ENCODE data around the gene RABGAP1L.
"Not testable (repeated sequence)": the region's sequence is repeated elsewhere in the genome, so short reads cannot be mapped to it uniquely, and the experiment has no call there.

Gene RABGAP1L

DNA sequence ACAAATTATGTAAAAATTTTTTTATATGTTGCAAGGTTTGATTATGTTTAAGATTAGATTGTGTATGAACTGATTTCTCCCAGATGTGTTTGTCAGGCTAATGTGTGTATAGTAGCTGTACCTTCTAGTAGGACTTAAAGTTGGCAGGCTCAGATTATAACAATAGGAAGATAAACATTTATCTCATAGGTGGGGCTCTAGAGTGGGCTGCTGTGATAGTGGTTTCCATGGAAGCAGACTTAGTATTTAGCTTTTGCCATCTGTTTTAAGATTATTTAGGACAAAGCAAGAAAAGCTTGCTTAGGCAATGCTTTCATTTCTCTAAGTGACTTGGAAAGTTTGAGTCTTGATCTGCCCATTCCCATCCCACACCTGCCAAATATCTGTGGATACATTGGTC is 652.7 kb downstream of the RABGAP1L start:
- no peak for DNase-seq (ENCODE audit: low spot score)

DNA sequence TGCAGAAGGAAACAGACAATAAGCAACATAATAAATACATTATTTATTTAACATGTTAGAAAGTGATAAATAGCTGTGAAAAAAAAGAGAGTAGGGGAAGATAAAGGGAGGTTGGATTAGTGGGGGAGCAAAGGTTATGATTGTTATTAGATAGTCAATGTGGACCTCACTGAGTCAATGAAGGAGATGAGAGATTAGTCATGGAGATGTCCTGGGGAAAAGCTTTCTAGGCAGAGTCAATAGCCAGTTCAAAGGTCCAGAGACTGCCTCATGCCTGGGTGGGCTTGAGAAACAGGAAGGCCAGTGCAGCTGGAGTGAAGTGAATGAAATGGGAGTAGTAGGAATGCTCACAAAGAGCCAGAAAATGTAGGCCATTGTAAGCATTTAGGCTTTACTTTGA is 653.3 kb downstream of the RABGAP1L start:
- DNase-seq (ENCODE audit: low spot score): no peak

DNA sequence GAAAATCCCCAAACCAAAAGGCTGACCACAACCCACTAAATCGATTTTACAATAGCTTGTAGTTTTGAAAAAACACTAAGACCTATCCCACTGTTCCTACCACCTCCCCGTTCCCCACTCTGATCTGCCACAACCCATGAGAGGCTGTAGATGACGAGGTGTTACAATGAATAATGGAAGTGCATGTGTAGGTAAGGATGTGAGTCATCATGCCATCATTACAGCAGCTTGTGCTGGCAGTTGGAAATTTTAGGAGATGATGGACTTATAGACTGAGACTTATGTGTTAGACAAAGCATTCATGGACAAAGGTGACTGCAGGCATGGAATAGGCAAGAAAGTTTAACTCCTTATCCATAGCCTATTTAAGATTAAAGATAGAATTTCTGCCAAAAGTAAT is 655.7 kb downstream of the RABGAP1L start:
- DNase-seq (ENCODE audit: low spot score): peak; percentile 28

DNA sequence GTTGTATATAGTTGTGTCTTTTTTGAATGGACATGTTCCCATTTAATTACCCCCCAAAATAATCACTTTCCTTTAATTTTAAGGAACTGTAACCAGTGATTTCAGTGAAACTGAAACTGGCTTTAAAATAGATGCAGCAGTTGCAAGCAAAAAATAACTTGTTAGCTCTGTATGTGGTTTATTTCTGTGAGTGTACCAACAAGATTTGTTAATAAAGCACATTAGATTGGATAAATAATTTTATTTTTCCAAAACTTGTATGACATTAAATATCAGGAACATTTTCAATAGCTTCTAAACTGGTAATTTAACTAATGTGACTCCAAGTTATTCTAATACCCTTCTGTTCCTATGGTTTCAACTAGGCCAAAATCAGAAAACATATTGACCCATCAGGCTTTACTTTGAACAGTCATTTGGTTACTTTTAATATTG is 656.2 kb downstream of the RABGAP1L start:
- no peak for DNase-seq (ENCODE audit: low spot score)

DNA sequence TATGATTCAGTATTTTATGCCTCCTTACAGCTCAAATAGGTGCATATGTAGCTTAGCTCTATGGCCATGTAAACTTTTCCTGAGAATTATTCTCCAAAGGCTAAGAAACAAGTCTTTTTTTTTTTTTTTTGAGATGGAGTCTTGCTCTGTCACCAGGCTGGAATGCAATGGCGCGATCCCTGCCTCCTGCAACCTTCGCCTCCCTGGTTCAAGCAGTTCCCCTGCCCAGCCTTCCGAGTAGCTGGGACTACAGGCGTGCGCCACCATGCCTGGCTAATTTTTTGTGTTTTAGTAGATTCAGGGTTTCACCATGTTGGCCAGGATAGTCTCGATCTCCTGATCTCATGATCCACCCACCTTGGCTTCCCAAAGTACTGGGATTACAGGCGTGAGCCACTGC is 657.3 kb downstream of the RABGAP1L start:
- DNase-seq (ENCODE audit: low spot score): not testable (repeated sequence)

DNA sequence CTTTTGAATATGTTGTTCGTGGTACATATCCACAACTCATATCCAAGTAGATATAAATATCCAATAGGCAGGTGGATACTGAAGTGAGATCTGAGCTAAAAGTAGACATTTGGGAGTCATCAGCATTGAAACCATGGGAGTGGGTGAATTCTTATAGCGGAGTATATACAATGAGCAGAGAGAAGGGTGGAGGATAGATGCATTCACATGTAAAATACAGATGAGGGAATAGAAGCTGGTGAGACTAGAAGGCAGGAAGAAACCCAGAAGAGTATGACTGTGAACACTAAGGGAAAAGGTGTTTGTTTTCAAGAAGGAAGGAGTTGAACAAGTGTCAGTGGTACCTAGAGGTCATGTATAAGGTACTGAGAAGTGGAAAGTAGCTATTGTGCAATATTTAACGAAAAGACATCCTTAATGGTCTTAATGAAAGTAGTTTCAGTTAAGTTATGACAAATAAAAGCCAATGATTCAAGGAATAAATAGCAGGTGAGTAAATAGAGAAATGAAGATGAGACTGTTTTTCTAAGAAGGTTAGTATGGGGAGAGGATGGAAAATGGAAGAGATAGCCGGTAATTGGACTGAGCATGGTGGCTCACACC is 658.8 kb downstream of the RABGAP1L start:
- DNase-seq (ENCODE audit: low spot score): no peak

DNA sequence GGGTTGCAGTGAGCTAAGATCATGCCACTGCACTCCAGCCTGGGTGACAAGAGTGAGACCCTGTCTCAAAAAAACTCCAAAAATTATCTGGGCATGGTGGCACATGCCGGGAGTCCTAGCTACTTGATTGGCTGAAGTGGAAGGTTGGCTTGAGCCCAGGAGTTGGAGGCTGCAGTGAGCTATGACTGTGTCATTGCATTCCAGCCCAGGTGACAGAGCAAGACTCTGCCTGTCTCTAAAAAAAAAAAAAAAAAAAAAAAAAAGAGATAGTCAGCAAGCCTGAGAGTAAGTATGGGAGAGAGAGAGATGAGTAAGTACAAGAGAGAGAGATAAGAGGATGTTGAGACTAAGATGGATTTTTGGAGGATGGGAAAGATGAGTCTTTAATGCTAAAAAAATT is 659.6 kb downstream of the RABGAP1L start:
- no peak for DNase-seq (ENCODE audit: low spot score)

DNA sequence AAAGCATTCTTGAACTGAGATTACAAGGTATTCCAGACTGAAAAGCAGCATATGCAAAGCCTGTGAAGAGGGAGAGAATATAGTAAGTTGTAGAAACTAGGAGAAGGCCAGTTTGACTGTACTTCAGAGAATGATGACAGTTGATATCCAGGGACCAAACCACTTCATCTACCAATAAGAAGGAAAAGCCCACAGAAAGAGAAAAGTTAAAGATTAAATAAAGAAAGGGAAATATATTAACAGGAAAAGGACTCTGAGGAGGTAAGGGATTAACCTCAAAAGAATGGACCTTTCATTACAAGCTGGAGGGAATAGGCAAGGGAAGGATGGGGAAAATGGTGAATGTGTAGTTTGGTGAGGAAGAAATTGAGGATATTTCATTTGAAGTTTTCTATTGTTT is 660.3 kb downstream of the RABGAP1L start:
- no peak for DNase-seq (ENCODE audit: low spot score)

DNA sequence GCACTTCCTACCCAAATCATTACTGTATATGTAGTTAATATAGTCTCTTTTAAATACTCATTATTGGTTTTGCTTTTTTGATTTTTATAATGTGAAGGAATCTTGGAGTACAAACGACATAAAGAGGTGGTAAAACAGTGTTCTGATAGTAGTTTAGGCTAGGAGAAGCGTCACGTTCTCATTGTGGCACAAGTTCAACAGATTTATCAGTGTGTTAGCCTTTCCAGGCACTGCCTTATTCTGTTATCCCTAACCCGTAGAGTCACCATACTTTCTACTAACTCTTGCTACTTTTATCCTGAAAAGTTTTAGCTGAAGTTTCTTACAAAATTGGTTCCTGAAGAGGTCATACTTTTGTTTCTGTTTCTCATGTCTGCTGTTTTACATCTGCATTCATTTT is 665.8 kb downstream of the RABGAP1L start:
- DNase-seq (ENCODE audit: low spot score): no peak

DNA sequence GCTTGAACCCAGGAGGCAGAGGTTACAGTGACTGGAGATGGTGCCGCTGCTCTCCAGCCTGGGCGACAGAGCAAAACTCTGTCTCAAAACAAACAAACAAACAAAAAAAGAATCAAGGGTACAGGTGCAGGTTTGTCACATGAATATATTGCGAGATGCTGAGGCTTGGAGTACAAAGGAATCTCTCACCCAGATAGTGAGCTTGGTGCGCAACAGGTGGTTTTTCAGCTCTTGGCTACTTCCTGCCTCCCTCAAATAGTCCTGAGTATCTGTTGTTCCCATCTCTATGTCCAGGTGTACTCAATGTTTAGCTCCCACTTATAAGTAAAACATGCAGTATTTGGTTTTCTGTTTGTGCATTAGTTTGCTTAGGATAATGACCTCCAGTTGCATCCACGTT is 666.5 kb downstream of the RABGAP1L start:
- DNase-seq (ENCODE audit: low spot score): no peak

DNA sequence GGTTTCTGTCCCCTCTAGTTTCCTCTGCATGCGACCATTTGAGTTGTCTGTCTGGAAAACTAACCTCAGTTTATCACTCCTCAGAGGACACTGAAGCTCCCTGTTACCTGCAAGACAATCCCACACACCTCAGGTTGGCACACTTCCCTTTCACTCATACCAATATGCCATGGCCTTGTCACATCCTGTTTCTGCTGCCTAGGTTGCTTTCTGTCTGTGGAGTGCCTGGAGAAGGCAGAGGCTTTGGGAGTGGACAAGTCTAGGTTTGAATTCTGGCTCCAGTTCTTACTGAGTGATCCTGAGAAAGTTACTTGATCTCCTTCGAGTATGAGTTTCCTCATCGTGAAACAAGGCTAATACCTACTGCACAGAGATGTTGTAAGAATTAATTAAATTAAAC is 668.9 kb downstream of the RABGAP1L start:
- no peak for DNase-seq (ENCODE audit: low spot score)

DNA sequence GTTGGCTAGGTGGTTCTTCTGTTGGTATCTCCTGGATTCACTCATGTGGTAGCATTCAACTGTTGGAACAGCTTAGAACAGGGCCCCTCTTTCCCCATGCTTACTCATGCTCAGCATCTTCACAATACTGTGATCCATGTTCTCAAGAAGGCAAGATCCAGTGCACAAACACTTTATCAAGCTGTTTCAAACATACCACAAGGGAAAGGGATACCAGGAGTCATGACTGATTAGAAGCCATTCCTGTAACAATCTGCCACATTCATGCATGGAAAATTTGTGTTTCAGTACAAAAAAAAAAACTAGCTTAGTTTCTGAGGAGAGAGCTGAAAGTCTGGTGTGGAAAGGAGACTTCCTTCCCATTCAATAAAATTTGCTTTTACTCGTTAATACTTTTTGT is 670.7 kb downstream of the RABGAP1L start:
- DNase-seq (ENCODE audit: low spot score): no peak

DNA sequence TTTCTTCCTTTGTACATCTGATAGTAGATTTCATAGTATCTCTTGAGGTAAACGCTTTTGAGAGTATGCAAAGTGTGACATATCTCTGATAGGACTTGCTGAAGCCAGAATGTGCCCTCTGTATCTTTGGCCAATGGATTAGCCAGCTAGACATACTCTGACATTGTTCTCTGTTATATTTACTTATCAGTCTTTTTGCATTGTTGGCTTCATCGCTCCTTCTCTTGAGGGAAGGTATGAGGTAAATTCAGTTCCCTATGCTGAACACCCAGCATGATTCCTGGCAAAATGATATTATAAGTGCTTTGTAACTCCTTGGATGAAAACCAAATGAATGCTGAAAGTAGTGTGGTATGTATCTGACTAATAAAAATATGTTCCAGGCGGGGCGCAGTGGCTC is 677.2 kb downstream of the RABGAP1L start:
- DNase-seq (ENCODE audit: low spot score): no peak

DNA sequence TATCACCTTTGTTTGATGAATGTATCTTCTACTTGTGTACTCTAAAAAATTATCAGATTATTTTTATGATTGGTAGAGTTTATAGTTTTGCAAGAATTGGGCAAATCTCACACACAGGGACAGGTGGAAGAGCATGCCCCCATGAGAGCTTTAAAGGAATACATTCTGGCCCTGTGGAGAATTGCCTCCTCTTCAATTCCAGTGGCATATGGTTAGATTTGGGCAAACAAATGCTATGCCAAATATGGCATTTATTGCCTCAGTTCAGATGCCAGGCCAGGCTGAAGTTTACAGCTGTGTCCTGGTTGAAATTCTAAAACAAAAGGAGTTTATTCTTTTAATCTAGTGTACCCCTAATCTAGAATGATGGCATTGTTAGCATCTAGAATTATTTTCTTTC is 678.1 kb downstream of the RABGAP1L start:
- no peak for DNase-seq (ENCODE audit: low spot score)

DNA sequence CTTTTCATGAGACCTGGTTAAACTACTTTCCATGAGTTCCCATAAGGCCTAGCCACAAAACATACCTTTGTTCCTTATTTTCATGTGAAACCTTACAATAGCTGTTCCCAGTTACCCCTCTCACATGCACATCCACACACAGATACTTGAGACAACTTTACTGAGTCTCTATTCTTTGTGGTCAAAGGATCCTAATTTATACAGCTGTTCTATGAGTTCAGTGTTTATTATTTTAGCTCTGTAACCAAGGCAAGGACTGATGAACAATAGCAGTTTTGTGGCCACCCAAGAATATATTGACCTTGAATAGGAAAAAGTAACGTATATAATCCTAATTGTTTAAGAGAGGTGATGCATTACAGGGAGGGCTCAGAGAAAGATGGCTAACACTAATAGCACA is 679.9 kb downstream of the RABGAP1L start:
- peak; percentile 30 for DNase-seq (ENCODE audit: low spot score)

DNA sequence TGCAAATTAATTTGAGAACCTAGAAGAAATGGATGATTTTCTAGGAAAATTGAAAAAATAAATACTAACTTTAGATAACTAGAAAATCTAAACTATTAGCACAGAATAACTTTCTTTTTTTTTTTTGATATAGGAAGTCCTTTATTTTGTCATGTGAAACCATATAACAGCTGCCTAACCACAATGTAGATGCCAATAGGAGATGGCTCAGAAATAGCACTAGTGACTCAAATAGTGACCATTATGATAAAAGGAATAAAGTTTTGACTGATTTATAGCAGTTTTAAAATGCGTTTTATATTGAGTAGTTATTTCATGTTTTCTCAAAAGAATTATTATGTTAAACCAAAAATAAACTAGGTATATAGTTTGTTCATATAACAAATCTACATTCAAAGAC is 682.4 kb downstream of the RABGAP1L start:
- DNase-seq (ENCODE audit: low spot score): peak; percentile 8

DNA sequence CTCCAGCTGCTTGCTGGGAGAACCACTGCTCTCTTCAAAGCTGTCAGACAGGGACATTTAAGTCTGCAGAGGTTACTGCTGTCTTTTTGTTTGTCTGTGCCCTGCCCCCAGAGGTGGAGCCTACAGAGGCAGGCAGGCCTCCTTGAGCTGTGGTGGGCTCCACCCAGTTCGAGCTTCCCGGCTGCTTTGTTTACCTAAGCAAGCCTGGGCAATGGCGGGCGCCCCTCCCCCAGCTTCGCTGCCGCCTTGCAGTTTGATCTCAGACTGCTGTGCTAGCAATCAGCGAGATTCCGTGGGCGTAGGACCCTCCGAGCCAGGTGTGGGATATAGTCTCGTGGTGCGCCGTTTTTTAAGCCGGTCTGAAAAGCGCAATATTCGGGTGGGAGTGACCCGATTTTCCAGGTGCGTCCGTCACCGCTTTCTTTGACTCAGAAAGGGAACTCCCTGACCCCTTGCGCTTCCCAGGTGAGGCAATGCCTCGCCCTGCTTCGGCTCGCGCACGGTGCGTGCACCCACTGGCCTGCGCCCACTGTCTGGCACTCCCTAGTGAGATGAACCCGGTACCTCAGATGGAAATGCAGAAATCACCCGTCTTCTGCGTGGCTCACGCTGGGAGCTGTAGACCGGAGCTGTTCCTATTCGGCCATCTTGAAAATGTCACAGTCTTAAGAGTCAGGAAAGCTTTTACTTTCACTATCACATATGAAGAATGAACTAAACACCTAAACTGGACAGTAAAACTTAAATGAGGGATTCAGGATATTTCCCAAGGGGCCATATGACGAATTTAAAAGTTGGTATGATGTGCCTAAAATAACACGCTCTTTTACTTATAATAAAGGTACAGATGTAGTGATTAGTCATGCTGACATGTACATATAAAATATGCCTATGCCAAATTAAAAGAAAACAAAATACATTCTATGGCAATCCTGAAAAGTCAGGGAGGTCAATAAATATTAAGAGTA is 689.6 kb downstream of the RABGAP1L start:
- not testable (repeated sequence) for DNase-seq (ENCODE audit: low spot score)

DNA sequence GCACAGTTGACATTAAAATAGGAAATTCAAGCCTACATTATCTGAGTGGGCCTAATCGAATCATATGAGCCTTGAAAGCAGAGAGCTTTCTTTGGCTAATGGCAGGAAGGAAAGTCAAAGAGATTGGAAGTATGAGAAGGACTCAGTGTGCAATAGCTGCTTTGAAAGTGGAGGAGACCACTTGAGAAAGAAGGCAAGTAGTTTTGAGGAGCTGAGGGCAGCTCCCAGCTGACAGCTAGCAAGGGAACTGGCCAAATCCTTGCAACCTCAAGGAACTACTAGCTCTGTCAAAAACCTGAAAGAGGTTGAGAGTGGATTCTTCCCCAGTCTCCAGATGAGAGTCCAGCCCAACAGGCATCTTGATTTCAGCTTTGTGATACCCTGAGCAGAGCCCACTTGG is 691.4 kb downstream of the RABGAP1L start:
- no peak for DNase-seq (ENCODE audit: low spot score)

DNA sequence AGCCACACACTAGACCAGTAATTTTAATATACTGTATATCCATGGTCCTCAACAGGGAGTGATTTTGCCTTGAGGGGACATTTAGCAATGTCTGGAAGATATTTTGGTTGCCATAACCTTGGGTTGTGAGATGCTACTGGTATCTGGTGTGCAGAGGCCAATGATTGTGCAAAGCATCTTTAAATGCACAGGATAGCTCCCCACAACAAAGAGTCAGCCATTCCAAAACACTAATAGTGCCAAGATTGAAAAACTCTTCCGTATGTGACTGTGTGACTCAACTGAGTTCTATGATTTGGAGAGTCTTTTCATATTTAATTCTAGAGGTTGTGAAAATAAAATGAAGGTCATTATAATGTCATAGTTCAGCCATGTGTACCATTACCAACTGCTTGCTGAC is 699.0 kb downstream of the RABGAP1L start:
- DNase-seq (ENCODE audit: low spot score): no peak

DNA sequence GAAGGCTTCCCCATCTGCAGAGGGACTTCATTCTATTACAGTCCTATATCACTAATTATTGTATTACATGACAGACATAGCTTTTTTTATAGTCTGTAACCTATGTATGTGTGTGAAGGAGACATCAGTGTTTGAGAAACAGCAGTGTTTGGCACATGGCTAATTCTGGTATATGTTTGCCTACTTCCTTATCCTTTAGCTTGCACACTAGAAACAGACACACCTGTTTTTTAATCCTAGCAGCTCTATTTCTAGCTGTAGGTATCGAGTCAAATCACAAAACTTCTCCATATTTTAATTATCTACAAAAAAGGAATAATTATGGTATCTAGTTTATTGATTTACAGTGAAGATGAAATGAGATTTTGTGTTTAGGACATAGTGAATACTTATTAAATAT is 711.0 kb downstream of the RABGAP1L start:
- no peak for DNase-seq (ENCODE audit: low spot score)

DNA sequence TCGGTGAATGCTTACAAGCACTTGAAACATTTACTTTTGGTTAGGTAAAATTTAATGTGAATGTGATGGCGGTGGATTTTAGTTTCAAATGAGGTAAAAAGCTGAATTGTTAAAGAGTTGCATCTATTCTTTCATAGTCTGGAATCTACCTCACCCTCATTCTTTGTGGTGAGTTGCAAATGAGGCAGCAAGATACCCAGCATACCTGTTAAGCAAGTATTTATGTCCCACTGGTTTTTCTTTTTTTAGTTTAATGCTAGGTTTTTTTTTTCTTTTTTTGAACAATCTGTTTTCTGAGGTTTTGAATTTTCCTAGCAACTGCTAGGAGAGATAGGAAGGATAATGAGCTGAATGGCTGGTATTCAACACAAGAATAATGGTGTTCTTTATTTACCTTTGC is 712.6 kb downstream of the RABGAP1L start:
- no peak for DNase-seq (ENCODE audit: low spot score)

DNA sequence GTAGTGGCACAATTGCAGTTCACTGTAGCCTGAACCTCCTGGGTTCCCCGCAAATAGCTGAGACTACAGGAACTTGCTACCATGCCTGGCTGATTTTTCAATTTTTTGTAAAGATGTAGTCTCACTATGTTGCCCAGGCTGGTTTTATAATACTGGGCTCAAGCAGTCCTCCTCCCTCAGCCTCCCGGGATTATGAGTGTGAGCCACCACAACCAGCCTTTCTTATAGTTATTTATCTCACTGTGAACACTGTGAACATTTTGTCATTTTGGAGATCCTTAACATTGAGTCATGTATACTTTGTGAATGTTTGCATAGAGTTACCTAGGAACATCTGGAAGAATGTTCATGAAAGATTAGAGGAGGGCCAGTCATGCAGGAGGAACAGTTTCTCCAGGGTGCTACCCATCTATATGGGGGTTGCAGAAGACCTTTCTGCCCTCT is 713.3 kb downstream of the RABGAP1L start:
- DNase-seq (ENCODE audit: low spot score): no peak

DNA sequence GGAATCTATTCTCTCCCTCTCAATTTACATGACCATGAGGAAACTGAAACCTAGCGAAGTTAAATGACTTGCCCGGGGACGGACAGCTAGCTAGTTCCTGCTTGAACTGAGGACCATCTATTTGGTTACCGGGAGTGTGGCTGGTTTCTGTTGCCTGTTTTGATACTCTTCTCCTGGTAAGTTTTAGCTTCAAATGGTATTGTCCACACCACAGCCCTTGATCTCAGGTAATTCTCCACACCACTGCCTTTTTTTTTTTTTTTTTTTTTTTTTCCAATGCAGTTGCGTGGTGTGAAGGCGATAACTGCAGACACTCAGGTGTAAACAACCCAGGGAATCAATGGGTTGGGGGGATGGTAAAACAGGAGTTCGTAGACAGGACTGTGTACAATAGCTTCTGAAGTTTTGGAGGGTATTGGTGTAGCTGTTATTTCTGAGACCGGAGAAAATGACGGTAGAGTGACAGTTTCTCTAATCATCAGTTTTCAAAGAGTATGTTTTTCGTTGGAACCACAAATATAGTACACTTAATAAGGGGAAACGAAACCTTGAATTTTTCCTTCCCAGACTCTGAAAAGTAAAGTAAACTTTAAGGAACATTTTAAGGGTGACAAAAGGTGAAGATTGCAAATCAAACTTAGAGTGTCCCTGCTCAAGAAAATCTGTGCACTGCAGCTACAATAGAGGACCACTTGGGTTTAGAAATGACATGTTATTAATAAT is 715.2 kb downstream of the RABGAP1L start:
- DNase-seq (ENCODE audit: low spot score): no peak

All from COLO829 (cell line).